Trophoblast cell (in vitro differentiated cells and primary cell): ENCODE measurements around the gene KYAT1.
"Not testable (repeated sequence)": the region's sequence is repeated elsewhere in the genome, so short reads cannot be mapped to it uniquely, and the experiment has no call there.

Experiments used
- DNase-seq, 2 donors: peaks; one replicate each; pipeline ENCODE4 v3.0.0-alpha.2; 2016
- H2AFZ ChIP-seq: 2 replicates; pipeline ENCODE4 v1.6.1; 2013; ENCODE audit warnings: low read length, moderate library complexity, mild to moderate bottlenecking; ENCODE audit not compliant: insufficient read depth, poor library complexity
- H2AK5ac ChIP-seq: 2 replicates; pipeline ENCODE4 v1.6.1; 2013; ENCODE audit warnings: mild to moderate bottlenecking, low read length
- H2BK120ac ChIP-seq: 2 replicates; pipeline ENCODE4 v1.6.1; 2013; ENCODE audit warnings: low read length, mild to moderate bottlenecking, moderate library complexity; ENCODE audit not compliant: insufficient read depth, poor library complexity
- H2BK12ac ChIP-seq: 2 replicates; pipeline ENCODE4 v1.6.1; 2013; ENCODE audit warnings: mild to moderate bottlenecking, low read length, moderate library complexity
- H2BK5ac ChIP-seq: 2 replicates; pipeline ENCODE4 v1.6.1; 2013; ENCODE audit warnings: low read length, low read depth, moderate library complexity, mild to moderate bottlenecking; ENCODE audit not compliant: poor library complexity
- H3K14ac ChIP-seq: 2 replicates; pipeline ENCODE4 v1.6.1; 2013; ENCODE audit warnings: mild to moderate bottlenecking, low read length
- H3K18ac ChIP-seq: 2 replicates; pipeline ENCODE4 v1.6.1; 2013; ENCODE audit warnings: mild to moderate bottlenecking, low read length
- H3K23ac ChIP-seq: 2 replicates; pipeline ENCODE4 v1.6.1; 2013; ENCODE audit warnings: low read length
- H3K27ac ChIP-seq: 2 replicates; pipeline ENCODE4 v1.5.1; 2013; ENCODE audit warnings: low read depth, mild to moderate bottlenecking, inconsistent platforms, low read length, moderate library complexity
- H3K27me3 ChIP-seq: 2 replicates; pipeline ENCODE4 v1.6.1; 2013; ENCODE audit warnings: inconsistent platforms, mild to moderate bottlenecking, low read length, moderate library complexity; ENCODE audit not compliant: insufficient read depth
- H3K36me3 ChIP-seq, 2 experiments: 1 replicate in 1 of 2; 2 replicates in 1 of 2; pipeline ENCODE4 v1.6.1; 2013; ENCODE audit warnings: low read length in 2 of 2, mild to moderate bottlenecking in 2 of 2, moderate library complexity in 1 of 2; ENCODE audit not compliant: insufficient read depth in 2 of 2, control insufficient read depth in 1 of 2
- H3K4ac ChIP-seq: 2 replicates; pipeline ENCODE4 v1.6.1; 2013; ENCODE audit warnings: low read depth, mild to moderate bottlenecking, low read length, moderate library complexity
- H3K4me1 ChIP-seq, 2 experiments: 1 replicate in 1 of 2; 2 replicates in 1 of 2; pipeline ENCODE4 v1.6.1; 2013; ENCODE audit warnings: low read length in 2 of 2, mild to moderate bottlenecking in 2 of 2, moderate library complexity in 1 of 2; ENCODE audit not compliant: insufficient read depth in 2 of 2, control insufficient read depth in 1 of 2
- H3K4me2 ChIP-seq: 2 replicates; pipeline ENCODE4 v1.6.1; 2013; ENCODE audit warnings: inconsistent platforms, mild to moderate bottlenecking, low read length, moderate library complexity
- H3K4me3 ChIP-seq: 2 replicates; pipeline ENCODE4 v1.5.1; 2013; ENCODE audit warnings: mild to moderate bottlenecking, low read depth, low read length, inconsistent platforms
- H3K79me1 ChIP-seq: one replicate; pipeline ENCODE4 v1.6.1; 2013; ENCODE audit warnings: low read length
- H3K79me2 ChIP-seq: 2 replicates; pipeline ENCODE4 v1.6.1; 2013; ENCODE audit warnings: low read length, mild to moderate bottlenecking; ENCODE audit not compliant: control insufficient read depth, insufficient read depth, poor library complexity
- H3K9ac ChIP-seq: 2 replicates; pipeline ENCODE4 v1.6.1; 2013; ENCODE audit warnings: mild to moderate bottlenecking, low read length
- H3K9me3 ChIP-seq: 2 replicates; pipeline ENCODE4 v1.6.1; 2013; ENCODE audit warnings: low read depth, mild to moderate bottlenecking, control low read depth, inconsistent platforms, low read length; ENCODE audit not compliant: insufficient read depth
- H4K12ac ChIP-seq: 2 replicates; pipeline ENCODE4 v1.6.1; 2013; ENCODE audit warnings: low read depth, mild to moderate bottlenecking, low read length, moderate library complexity
- H4K8ac ChIP-seq: 2 replicates; pipeline ENCODE4 v1.6.1; 2013; ENCODE audit warnings: low read depth, mild to moderate bottlenecking, low read length, moderate library complexity
- H4K91ac ChIP-seq: one replicate; pipeline ENCODE4 v1.6.1; 2013; ENCODE audit warnings: low read depth, mild to moderate bottlenecking, low read length, moderate library complexity
- WGBS: extraction: QIAGEN DNeasy Blood & Tissue Kit; methylation state at CpG from one replicate; pipeline ENCODE4 v1.1.7; 2013; ENCODE audit warnings: missing lambda C conversion rate; ENCODE audit not compliant: insufficient read length, insufficient coverage; ENCODE audit errors: extremely low coverage; 5-methylcytosine and 5-hydroxymethylcytosine counted together

The KYAT1 gene

GRCh38 chr9:128882677-128883603 lies 1.2 kb upstream of the KYAT1 start:
- Histone ChIP-seq H3K4me2 (peak overlapping the region; percentile 77), H4K8ac (peak overlapping the region; percentile 80), H3K36me3 (peaks cover 16 to 31% of the 10 kb centered on the region in 2 experiments), H3K23ac (no peak overlapping the region), H2AFZ (peak overlapping the region; percentile 62), H3K14ac (peak overlapping the region; percentile 48), H3K79me2 (peaks cover 27% of the 10 kb centered on the region), H3K4ac (peak overlapping the region; percentile 30), H3K4me3 (peak overlapping the region; percentile 85), H3K27me3 (no peaks in the 10 kb centered on the region), H2BK5ac (peak overlapping the region; percentile 72), H3K27ac (peak overlapping the region; percentile 46), H2BK12ac (peak overlapping the region; percentile 15), H4K12ac (peak overlapping the region; percentile 40), H2BK120ac (peak overlapping the region; percentile 54), H3K9ac (peak overlapping the region; percentile 64), H2AK5ac (peak overlapping the region; percentile 17), H3K18ac (peak overlapping the region; percentile 82), H3K79me1 (peaks cover 10% of the 10 kb centered on the region), H3K9me3 (no peaks in the 10 kb centered on the region), H4K91ac (peak overlapping the region; percentile 87), H3K4me1 (peaks cover 10 to 14% of the 10 kb centered on the region in 2 experiments)
- DNase-seq: no peak
- WGBS: no CpG with 5 or more reads among the region's 19 CpGs

GRCh38 chr9:128877852-128878251 lies 3.9 kb downstream of the KYAT1 start:
- Histone ChIP-seq H2AK5ac (no peak overlapping the region), H3K9ac (no peak overlapping the region), H3K79me2 (peaks cover 12% of the 10 kb centered on the region), H2BK12ac (no peak overlapping the region), H3K27me3 (no peaks in the 10 kb centered on the region), H3K4me3 (no peak overlapping the region), H3K27ac (no peak overlapping the region), H3K4me2 (no peak overlapping the region), H4K8ac (no peak overlapping the region), H4K91ac (no peak overlapping the region), H2AFZ (no peak overlapping the region), H3K36me3 (peaks cover 0 to 2% of the 10 kb centered on the region in 2 experiments), H2BK120ac (no peak overlapping the region), H2BK5ac (no peak overlapping the region), H3K79me1 (peaks cover 17% of the 10 kb centered on the region), H3K18ac (no peak overlapping the region), H3K23ac (no peak overlapping the region), H3K4ac (no peak overlapping the region), H4K12ac (no peak overlapping the region), H3K4me1 (peaks cover 6 to 17% of the 10 kb centered on the region in 2 experiments), H3K14ac (no peak overlapping the region), H3K9me3 (no peaks in the 10 kb centered on the region)
- WGBS: no CpG with 5 or more reads among the region's 5 CpGs
- no peak for DNase-seq

GRCh38 chr9:128870941-128871265 lies 10.8 kb downstream of the KYAT1 start:
- H3K4ac ChIP-seq, H3K9me3 ChIP-seq, H3K18ac ChIP-seq, H4K91ac ChIP-seq, H3K36me3 ChIP-seq, H3K23ac ChIP-seq, H3K27ac ChIP-seq, H2AFZ ChIP-seq, H4K12ac ChIP-seq, H3K79me1 ChIP-seq, H3K79me2 ChIP-seq, H2BK12ac ChIP-seq, H2AK5ac ChIP-seq, H3K4me3 ChIP-seq, H2BK5ac ChIP-seq, H2BK120ac ChIP-seq, H3K9ac ChIP-seq, H4K8ac ChIP-seq, H3K27me3 ChIP-seq, H3K4me2 ChIP-seq, H3K14ac ChIP-seq: not testable (repeated sequence)
- peak; percentile 91 to 94 for DNase-seq
- no CpG with 5 or more reads among the region's 7 CpGs for WGBS
- peaks cover 5 to 12% of the 10 kb centered on the region in 2 experiments for H3K4me1 ChIP-seq

- Histone ChIP-seq H3K9me3 (no peaks in the 10 kb centered on the region), H3K23ac (no peak overlapping the region), H3K27me3 (no peaks in the 10 kb centered on the region), H3K18ac (no peak overlapping the region), H3K4ac (no peak overlapping the region), H3K4me2 (no peak overlapping the region), H2BK120ac (peak overlapping the region; percentile 24), H2BK12ac (no peak overlapping the region), H3K27ac (no peak overlapping the region), H3K4me1 (peaks cover 0 to 6% of the 10 kb centered on the region in 2 experiments), H4K8ac (peak overlapping the region; percentile 33), H2BK5ac (peak overlapping the region; percentile 44), H3K4me3 (no peak overlapping the region), H4K12ac (no peak overlapping the region), H3K79me1 (no peaks in the 10 kb centered on the region), H3K79me2 (no peaks in the 10 kb centered on the region), H3K9ac (no peak overlapping the region), H4K91ac (no peak overlapping the region), H3K36me3 (peaks cover 1 to 2% of the 10 kb centered on the region in 2 experiments), H3K14ac (no peak overlapping the region), H2AK5ac (no peak overlapping the region), H2AFZ (no peak overlapping the region)
- no CpG with 5 or more reads among the region's 7 CpGs for WGBS
- peak; percentile 71 to 93 for DNase-seq
Observed at GRCh38 chr9:128870128-128870940, 11.4 kb downstream of the KYAT1 start.
